HG03060 (cell line): ENCODE measurements around the gene CNIH3.
A peak's percentile ranks its signal among the peaks of the same experiment; 100 is the strongest.

Source experiments
- ATAC-seq: cut with Tn5 transposase; IDR thresholded peaks from one replicate; pipeline ENCODE4 v1.9.1; 2021; ENCODE audit warnings: low read depth, moderate number of reproducible peaks; ENCODE audit not compliant: unreplicated experiment

Gene CNIH3

GRCh38 chr1:224612246-224612645, 3.9 kb upstream of the CNIH3 start:
- no peak for ATAC-seq

GRCh38 chr1:224613486-224613885, 2.6 kb upstream of the CNIH3 start:
- ATAC-seq = no peak

GRCh38 chr1:224616756-224617409, 766 bp downstream of the CNIH3 start:
- ATAC-seq = no peak

- no peak for ATAC-seq
Measured at GRCh38 chr1:224617410-224618355, 1.6 kb downstream of the CNIH3 start.

GRCh38 chr1:224619209-224619608, 3.1 kb downstream of the CNIH3 start:
- ATAC-seq = no peak

- ATAC-seq = no peak
Measured at GRCh38 chr1:224620105-224620504, 4.0 kb downstream of the CNIH3 start.

- ATAC-seq = no peak
Measured at GRCh38 chr1:224621813-224622682, 5.9 kb downstream of the CNIH3 start.

GRCh38 chr1:224622831-224623230, 6.7 kb downstream of the CNIH3 start:
- no peak for ATAC-seq

GRCh38 chr1:224623310-224623714, 7.2 kb downstream of the CNIH3 start:
- ATAC-seq = no peak

- ATAC-seq = peak; percentile 89
Measured at GRCh38 chr1:224623743-224624333, 7.7 kb downstream of the CNIH3 start.

- ATAC-seq = no peak
Measured at GRCh38 chr1:224624432-224624831, 8.3 kb downstream of the CNIH3 start.

GRCh38 chr1:224626042-224626441, 9.9 kb downstream of the CNIH3 start:
- no peak for ATAC-seq

GRCh38 chr1:224629965-224630364, 13.8 kb downstream of the CNIH3 start:
- no peak for ATAC-seq

GRCh38 chr1:224631462-224632115, 15.5 kb downstream of the CNIH3 start:
- no peak for ATAC-seq

- ATAC-seq = no peak
Measured at GRCh38 chr1:224632381-224632871, 16.3 kb downstream of the CNIH3 start.

GRCh38 chr1:224632921-224633321, 16.8 kb downstream of the CNIH3 start:
- no peak for ATAC-seq

- no peak for ATAC-seq
Measured at GRCh38 chr1:224635356-224635755, 19.2 kb downstream of the CNIH3 start.

GRCh38 chr1:224637515-224637914, 21.4 kb downstream of the CNIH3 start:
- ATAC-seq = no peak

GRCh38 chr1:224637936-224638335, 21.8 kb downstream of the CNIH3 start:
- no peak for ATAC-seq
